Lower lobe of right lung (tissue), 2 donors: ENCODE measurements around the gene ROBO1. TPM values are rescaled to one million over a fixed set of nuclear protein-coding genes. Genes with fewer than 3 reads are reported as not detected.

Source experiments
- ATAC-seq, 2 donors: fragments of 200-7000 bp; cut with Tn5 transposase; one replicate each; pipeline ENCODE4 v1.9.1; 2020 to 2022; ENCODE audit warnings: mild to moderate bottlenecking in 2 of 2, moderate library complexity in 2 of 2
- DNase-seq: peaks from one replicate; pipeline ENCODE4 v3.0.0-alpha.2; 2020
- H3K27ac ChIP-seq: fragments of 200-600 bp; one replicate; pipeline ENCODE4 v1.8.0; 2022
- H3K27me3 ChIP-seq: fragments of 200-600 bp; one replicate; pipeline ENCODE4 v1.8.0; 2022; ENCODE audit warnings: low read depth
- H3K36me3 ChIP-seq: fragments of 200-600 bp; one replicate; pipeline ENCODE4 v1.8.0; 2022; ENCODE audit warnings: mild to moderate bottlenecking
- H3K4me1 ChIP-seq: fragments of 200-600 bp; one replicate; pipeline ENCODE4 v1.8.0; 2022
- H3K4me3 ChIP-seq: fragments of 200-600 bp; one replicate; pipeline ENCODE4 v1.8.0; 2022; ENCODE audit warnings: mild to moderate bottlenecking
- H3K9me3 ChIP-seq: fragments of 200-600 bp; one replicate; pipeline ENCODE4 v1.8.0; 2022
- intact Hi-C: fragments of 100-400 bp; cut with DNase I; formaldehyde crosslinking; loops from one replicate; pipeline ENCODE4 v1.11.0; 2022
- microRNA-seq: library from miRNA; unstranded; fragments of <30 nt; microRNA quantifications from one replicate; pipeline ENCODE4 v1.2.0, GENCODE V29; 2020; ENCODE audit warnings: borderline number of aligned reads
- total RNA-seq: library from RNA; stranded (reverse); fragmentation: NEBNext Ultra II Directional; extraction: Animal tissue kit (Norgen Biotek cat#: 25700); gene quantifications from one replicate; pipeline ENCODE4 v1.2.1, GENCODE V29; 2021
- TF ChIP-seq, protein P1 (sequence below): fragments of 200-600 bp; IDR thresholded peaks from one replicate; pipeline ENCODE4 v1.8.0; 2022; ENCODE audit warnings: antibody characterized with exemption, mild to moderate bottlenecking
- donor health status: DM: no; HTN: yes; CAD: no; lungs with severe emphysema.

The ROBO1 gene
- total RNA-seq, 1 donor from 2014 or later: 14.8 TPM

GRCh38 chr3:78569804-78570203 is 1198.0 kb downstream of the ROBO1 start:
- Histone ChIP-seq H3K27ac (no peak overlapping the region), H3K36me3 (no peaks in the 10 kb centered on the region), H3K4me1 (no peaks in the 10 kb centered on the region), H3K9me3 (no peaks in the 10 kb centered on the region), H3K4me3 (no peak overlapping the region), H3K27me3 (no peaks in the 10 kb centered on the region)
- ATAC-seq: no peak
- no peak for DNase-seq
- TF ChIP-seq, protein P1, sequence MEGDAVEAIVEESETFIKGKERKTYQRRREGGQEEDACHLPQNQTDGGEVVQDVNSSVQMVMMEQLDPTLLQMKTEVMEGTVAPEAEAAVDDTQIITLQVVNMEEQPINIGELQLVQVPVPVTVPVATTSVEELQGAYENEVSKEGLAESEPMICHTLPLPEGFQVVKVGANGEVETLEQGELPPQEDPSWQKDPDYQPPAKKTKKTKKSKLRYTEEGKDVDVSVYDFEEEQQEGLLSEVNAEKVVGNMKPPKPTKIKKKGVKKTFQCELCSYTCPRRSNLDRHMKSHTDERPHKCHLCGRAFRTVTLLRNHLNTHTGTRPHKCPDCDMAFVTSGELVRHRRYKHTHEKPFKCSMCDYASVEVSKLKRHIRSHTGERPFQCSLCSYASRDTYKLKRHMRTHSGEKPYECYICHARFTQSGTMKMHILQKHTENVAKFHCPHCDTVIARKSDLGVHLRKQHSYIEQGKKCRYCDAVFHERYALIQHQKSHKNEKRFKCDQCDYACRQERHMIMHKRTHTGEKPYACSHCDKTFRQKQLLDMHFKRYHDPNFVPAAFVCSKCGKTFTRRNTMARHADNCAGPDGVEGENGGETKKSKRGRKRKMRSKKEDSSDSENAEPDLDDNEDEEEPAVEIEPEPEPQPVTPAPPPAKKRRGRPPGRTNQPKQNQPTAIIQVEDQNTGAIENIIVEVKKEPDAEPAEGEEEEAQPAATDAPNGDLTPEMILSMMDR: no peak
- intact Hi-C loops: no loop called here

GRCh38 chr3:78565712-78566111 is 1202.1 kb downstream of the ROBO1 start:
- TF ChIP-seq, protein P1: no peak
- Histone ChIP-seq H3K9me3 (no peaks in the 10 kb centered on the region), H3K36me3 (no peaks in the 10 kb centered on the region), H3K4me3 (no peak overlapping the region), H3K27ac (no peak overlapping the region), H3K4me1 (no peaks in the 10 kb centered on the region), H3K27me3 (no peaks in the 10 kb centered on the region)
- DNase-seq (no peak), ATAC-seq (no peak)
- intact Hi-C loops: no loop called here

GRCh38 chr3:78562328-78562727 is 1205.5 kb downstream of the ROBO1 start:
- Histone ChIP-seq H3K27me3 (no peaks in the 10 kb centered on the region), H3K9me3 (no peaks in the 10 kb centered on the region), H3K27ac (no peak overlapping the region), H3K4me3 (no peak overlapping the region), H3K36me3 (no peaks in the 10 kb centered on the region), H3K4me1 (no peaks in the 10 kb centered on the region)
- TF ChIP-seq, protein P1: no peak
- DNase-seq (no peak), ATAC-seq (no peak)
- intact Hi-C loops: no loop called here

Small RNAs within 50 kb of the gene (microRNA-seq; reads per million reads assigned to microRNA genes)
- gene MIR3923: not detected
